D721Med (cell line): ENCODE measurements around the gene PPIL6.

Source experiments
- DNase-seq: peaks from one replicate; pipeline ENCODE4 v3.0.0; 2011; ENCODE audit warnings: low spot score; ENCODE audit not compliant: insufficient read length
- FAIRE-seq: peaks from 2 replicates; lab custom pipeline; 2011; peaks lifted over from hg19 to GRCh38; lab: Jason Lieb, UNC
- CTCF ChIP-seq: IDR thresholded peaks from 2 replicates; pipeline ENCODE4 v1.5.1; 2012; ENCODE audit warnings: mild to moderate bottlenecking, control low read depth; ENCODE audit not compliant: insufficient read depth; ENCODE audit errors: missing control alignments

The PPIL6 gene

GRCh38 chr6:109342911-109343310, 97.5 kb downstream of the PPIL6 start:
- TF ChIP-seq CTCF, result no peak
- FAIRE-seq (no peak), DNase-seq (no peak)

GRCh38 chr6:109342506-109342905, 97.9 kb downstream of the PPIL6 start:
- DNase-seq (no peak), FAIRE-seq (no peak)
- TF ChIP-seq CTCF, result no peak

GRCh38 chr6:109340811-109341210, 99.6 kb downstream of the PPIL6 start:
- DNase-seq (peak; percentile 52), FAIRE-seq (peak; percentile 83)
- TF ChIP-seq CTCF, result no peak
